NCI-H345 treated with DMSO at 0.1 percent for 48 hours (cell line): Measurements from ENCODE around the gene SIRT4.

ENCODE experiments used
- DNase-seq: peaks from one replicate; lab custom pipeline; 2025; ENCODE audit not compliant: unreplicated experiment; lab: John Stamatoyannopoulos, UW

SIRT4 gene

DNA sequence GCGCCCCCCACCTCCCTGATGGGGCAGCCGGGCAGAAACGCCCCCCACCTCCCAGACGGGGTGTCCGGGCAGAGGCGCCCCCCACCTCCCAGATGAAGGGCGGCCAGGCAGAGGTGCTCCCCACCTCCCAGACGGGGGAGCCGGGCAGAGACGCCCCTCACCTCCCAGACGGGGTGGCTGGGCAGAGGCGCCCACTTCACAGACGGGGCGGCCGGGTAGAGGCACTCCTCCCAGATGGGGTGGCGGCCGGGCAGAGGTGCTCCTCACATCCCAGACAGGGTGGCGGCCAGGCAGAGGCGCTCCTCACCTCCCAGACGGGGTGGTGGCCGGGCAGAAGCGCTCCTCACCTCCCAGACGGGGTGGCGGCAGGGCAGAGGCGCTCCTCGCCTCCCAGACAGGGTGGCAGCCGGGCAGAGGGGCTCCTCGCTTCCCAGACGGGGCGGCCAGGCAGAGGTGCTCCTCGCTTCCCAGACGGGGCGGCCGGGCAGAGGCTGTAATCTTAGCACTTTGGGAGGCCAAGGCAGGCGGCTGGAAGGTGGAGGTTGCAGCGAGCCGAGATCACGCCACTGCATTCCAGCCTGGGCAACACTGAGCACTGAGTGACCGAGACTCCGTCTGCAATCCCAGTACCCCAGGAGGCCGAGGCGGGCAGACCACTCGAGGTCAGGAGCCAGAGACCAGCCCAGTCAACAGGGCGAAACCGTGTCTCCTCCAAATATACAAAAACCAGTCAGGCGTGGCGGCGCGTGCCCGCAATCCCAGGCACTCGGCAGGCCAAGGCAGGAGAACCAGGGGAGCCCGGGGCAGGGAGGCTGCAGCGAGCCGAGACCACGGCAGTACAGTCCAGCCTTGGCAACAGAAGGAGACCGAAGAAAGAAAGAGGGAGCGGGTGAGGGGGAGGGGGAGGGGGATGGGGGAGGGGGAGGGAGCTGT is 23.7 kb upstream of the SIRT4 start:
- DNase-seq, result no peak

DNA sequence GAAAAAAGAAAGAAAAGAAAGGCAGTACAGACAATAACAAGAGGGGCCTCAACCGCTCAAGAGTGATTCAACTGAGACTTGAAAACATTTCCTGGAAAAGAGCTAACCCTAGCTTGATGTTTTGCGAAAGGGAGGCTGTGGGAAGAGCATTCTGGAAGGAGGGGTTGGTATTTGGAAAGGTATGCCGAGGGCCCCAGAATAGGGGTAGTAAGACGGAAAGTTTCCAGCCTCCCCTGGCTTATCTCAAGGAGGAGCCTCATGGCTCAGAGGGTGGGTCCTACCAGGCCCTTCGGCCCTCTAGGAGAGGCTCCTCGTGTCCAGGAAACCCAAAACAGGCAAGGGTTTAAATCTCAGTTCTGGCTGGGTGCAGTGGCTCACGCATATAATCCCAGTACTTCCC is 18.8 kb upstream of the SIRT4 start:
- DNase-seq, result no peak

- DNase-seq, result no peak
These were observed 17.7 kb upstream of the SIRT4 start for GRCh38 chr12:120284381-120284780.

DNA sequence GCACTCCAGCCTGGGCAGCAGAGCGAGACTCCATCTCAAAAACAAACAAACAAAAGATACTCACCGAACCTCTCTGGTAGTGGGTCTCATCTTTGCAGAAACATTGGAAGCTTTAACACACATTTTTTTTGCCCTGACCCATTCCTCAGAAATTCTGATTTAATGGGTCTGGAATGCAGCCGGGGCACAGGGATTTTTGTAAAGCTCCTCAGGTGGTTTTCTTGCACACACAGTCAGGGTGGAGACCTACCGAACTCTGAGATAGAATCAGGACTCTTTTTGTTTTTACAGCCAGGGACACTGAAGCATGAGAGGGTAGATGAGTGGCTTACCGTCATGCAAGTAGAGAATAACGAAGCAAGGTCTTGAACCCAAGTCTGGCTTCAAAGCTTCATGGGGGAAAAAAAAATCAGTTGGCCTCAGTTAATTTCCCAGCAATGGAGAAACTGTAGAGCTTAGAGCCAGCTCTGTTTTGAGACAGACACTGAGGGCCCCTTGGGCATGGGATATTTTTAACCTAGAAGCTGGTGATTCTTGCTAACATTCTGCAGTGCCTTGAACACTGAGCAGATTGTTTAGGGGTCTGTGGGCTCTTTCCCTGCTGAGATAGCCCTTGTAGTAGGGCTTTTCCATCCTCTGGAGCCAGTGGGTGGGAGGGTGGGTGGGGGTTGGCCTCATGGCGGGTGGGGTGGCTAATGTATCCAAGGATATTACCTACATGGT is 15.2 kb upstream of the SIRT4 start:
- no peak for DNase-seq

DNA sequence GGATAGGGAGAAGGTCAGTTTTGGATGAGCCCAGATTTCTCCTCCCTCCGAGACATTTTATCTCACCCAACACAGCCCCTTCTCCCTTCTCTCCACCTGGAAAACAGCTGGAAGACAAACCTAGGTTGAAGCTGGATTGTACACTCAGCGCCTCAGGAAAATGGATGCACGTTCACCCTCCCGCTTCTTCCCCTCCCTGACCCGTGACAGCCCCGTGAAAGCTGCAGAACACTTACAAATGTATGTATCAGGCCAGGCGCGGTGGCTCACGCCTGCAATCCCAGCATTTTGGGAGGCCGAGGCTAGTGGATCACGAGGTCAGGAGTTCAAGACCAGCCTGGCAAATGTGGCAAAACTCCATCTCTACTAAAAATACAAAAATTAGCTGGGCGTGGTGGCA is 14.6 kb upstream of the SIRT4 start:
- DNase-seq, result no peak

- DNase-seq, result no peak
These were observed 11.4 kb upstream of the SIRT4 start for GRCh38 chr12:120290609-120291305.

DNA sequence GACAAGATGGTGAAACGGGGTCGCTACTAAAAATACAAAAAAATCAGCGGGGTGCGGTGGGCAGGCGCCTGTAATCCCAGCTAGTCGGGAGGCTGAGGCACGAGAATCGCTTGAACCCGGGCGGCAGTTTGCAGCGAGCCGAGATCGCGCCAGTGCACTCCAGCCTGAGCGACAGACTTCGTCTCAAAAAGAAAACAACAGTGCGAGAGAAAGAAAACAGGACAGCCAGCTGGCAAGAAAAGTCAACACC is 9.8 kb upstream of the SIRT4 start:
- DNase-seq, result no peak

DNA sequence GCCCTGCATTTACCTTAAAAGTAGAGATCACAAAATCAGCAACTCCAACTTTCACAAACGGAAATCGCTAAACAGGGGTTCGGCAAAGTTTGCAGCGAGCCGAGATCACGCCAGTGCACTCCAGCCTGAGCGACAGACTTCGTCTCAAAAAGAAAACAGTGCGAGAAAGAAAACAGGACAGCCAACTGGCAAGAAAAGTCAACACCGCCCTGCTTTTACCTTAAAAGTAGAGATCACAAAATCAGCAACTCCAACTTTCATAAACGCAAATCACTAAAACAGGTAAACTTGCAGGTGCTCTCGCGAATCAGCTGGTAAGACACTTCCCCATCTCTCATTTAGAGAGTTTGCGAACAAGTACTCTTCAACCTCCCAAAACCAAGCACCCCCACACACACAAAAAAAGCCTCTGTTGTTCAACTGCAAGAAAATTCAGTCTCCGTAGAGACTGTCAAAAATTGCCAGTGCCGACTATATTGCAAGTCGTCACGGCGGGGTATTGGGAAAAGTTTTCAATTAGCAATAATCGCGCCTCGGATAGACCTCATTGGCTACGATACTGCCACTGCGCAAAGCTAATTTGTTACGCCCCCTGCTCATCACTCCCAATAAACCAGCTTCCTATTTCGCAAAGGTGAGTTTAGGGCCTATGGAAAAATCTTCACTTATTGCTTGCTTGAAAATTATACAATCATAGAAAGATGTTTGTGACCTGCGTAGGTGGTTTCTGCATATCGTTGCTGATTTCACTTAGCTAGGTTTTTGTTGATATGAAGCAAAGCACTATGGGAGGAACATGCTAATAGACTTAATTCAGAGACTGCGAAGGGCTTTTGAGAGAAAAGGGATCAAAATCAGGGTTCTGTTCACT is 9.2 kb upstream of the SIRT4 start, which contains the start of gene RNU4-1:
TSS of gene RNU4-1 (minus strand) at position 577 of the 871 bp plus-strand sequence.
- DNase-seq, result peak; percentile 85

GRCh38 chr12:120314220-120314619 is 12.1 kb downstream of the SIRT4 start:
- no peak for DNase-seq

- no peak for DNase-seq
These were observed 14.7 kb downstream of the SIRT4 start for GRCh38 chr12:120316798-120317223.

- DNase-seq, result peak; percentile 99
These were observed 15.3 kb downstream of the SIRT4 start for GRCh38 chr12:120317224-120318105.

DNA sequence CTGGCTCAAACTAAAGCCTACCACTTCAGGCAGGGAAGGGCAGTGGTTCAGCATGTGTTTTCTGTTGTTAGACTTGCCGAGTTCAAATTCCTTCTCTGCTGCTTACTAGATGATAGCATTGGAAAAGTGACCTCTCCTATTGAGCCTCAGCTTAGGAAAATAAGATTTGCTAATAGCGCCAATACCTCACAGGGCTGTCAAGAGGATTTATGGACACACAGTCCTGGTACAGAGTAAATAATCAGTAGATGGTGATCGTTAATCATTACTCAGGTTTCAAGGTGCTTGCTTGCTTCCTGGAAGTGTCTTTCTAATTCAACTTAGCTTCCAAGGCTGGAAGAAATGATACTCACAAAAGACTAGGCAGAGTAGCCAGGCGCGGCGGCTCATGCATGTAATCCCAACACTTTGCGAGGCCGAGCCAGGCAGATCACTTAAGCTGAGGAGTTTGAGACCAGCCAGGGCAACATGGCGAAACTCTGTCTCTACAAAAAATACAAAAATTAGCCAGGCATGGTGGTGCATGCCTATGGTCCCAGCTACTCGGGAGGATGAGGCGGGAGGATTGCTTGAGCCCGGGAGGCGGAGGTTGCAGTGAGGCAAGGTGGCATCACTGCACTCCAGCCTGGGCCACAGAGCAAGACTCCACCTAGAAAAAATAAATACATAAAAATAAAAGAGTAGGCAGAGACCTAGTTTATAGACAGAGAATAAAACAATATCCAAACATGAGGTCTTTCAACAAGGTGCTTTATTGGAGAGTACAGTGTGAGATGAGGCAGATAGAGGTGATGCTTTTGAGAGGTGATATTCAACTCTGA is 19.5 kb downstream of the SIRT4 start:
- DNase-seq, result no peak

DNA sequence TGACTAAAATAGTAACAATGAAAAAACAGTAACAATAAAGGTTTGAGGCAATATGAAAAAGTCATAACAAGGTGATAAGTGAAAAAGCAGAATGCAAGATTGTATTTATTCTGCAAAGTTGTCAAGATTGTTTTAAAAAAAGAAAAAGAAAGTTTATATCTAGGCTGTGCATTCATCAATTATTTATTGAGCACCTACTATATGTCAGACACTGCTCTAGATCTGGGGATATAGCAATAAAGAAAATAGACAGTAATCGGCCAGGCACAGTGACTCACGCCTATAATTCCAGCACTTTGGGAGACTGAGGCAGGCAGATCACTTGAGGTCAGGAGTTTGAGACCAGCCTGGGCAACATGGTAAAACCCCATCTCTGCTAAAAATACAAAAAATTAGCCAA is 21.7 kb downstream of the SIRT4 start:
- DNase-seq, result no peak

DNA sequence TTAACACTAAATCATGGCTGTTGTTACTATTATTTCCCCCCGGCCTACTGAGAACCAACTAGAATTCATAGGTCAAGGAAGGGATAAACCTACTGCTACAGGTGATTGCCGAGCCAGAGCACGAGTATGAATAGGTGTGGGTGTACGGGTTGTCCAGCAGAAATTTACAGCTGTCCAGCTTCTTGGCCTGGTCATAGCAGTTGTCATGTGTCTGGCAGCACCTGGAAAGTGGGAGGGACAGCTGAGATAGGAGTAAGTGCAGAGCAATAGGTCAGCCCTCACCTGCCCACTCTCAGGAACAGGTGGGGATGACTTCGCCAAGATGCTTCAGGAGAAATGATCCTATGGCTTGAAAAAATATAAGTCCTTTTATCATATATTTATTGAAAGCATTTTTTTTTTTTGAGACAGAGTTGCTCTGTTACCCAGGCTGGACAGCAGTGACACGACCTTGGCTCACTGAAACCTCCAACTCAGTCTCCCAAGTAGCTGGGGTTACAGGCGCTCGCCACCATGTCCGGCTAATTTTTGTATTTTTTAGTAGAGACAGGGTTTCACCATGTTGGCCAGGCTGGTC is 22.8 kb downstream of the SIRT4 start:
- no peak for DNase-seq

DNA sequence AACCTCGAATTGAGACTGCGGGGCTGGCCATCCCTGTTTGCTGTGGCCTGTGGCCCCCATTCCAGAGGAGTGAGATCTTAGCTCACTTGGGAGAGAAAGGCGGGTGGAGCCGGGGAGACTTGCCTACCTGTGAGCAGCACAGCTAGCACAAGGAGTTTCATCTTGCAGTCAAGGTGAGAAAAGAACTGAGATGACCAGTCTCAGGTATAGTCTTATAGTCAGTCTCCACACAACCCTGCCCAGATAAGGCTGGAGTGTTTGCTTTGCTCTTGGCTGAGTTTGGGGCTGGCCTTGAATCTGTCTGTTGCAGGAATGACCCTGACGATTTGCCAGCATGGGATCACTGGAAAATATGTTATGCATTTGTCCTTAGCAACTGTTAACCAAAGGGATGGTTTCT is 25.5 kb downstream of the SIRT4 start, which contains the start of gene PLA2G1B:
TSS of gene PLA2G1B (minus strand) at position 187 of the 400 bp plus-strand sequence. CDS start at position 161, 26 bp downstream.
- DNase-seq, result no peak

DNA sequence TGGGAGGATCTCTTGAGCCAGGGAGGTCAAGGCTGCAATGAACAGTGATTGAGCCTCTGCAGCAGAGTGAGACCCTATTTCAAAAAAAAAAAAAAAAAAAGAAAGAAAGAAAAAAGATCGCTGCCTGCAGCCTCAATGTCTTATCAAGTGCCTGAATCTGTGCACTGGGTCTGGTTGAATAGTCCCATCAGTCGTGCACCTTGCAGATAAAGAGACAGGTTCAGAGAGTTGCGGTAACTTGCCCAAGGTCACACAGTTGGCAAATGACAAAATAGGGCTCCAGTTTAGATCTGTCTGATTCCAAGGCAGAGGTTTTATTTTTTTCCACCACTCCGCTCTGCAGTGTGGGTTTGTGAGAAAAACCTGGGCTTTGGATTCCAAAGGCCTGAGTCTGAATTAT is 26.1 kb downstream of the SIRT4 start:
- DNase-seq, result no peak

DNA sequence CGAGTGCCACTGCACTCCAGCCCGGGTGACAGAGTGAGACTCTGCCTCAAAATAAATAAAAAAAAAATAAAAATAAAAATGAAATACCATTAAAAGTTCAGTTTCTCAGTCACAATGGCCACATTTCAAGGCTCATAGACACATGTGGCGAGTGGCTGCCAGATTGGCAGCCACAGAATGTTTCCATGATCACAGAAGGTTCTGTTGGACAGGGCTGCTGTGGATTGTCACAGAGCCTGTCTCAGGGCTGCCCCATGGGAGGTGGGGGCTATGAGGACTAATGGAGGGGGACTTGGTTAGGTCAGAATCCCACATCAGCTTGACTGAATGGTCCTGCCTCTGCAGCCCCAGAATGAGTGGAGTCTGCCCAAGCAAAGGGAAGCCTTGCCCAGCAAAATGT is 29.3 kb downstream of the SIRT4 start:
- no peak for DNase-seq

- no peak for DNase-seq
These were observed 29.9 kb downstream of the SIRT4 start for GRCh38 chr12:120332041-120332440.

DNA sequence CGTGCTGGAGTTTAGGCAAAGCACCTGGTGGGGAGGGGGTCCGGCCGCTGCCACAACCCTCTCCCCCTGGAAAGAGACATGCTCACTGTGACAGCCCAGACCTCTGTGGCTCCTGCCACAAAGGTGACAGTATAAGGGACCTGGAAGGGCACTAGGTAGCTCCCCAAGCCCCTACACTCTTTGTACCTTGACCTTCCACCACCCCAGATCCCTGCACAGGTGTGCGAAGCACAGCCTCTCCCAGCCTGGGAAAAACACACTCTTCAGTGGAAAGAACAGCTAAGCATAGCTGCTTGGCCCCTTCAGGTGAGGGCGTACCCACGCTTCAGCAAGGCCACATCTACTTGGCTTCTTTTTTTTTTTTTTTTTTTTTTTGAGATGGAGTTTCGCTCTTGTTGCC is 30.4 kb downstream of the SIRT4 start:
- DNase-seq, result no peak
